Measurements from ENCODE around the gene NDC80. TPM values are rescaled to one million over a fixed set of nuclear protein-coding genes. Genes with fewer than 3 reads are reported as not detected.

NDC80 gene
- total RNA-seq, 6 experiments from 2014 or later = 0.34 to 1.6 (median 0.55) TPM; not detected in 1

DNA sequence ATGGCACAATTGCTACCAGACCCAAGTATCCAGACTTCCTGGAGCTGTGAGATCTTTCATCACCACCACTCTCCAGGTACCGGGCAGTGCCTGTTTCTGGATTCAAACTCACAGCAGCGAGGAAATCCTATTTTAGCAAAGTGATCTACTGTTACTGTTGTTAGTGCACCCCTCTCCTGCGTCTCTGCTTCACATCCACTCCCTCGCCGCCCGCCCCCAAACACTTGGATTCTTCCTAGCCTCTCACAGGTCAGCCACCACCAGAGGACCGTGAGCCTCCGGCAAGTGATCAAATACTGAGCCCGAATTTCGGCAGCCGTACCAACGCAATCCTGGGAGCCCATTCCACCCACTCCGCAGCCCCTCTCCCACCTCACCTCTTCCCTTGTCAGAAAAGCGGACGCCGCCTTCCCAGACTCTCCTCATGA lies 571 bp upstream of the NDC80 start:
- no peaks in the 10 kb centered on the region for H3K36me3 ChIP-seq
- WGBS (ENCODE audit: insufficient coverage, low coverage, low lambda C conversion rate, missing lambda C conversion rate) = 0% methylated on average over 16 of the region's 16 CpGs
- peak overlapping the region; percentile 65 to 72 (median 68) for H3K4me3 ChIP-seq
- H3K4me1 ChIP-seq = peaks cover 0 to 13% (median 0%) of the 10 kb centered on the region in 4 donors
- ATAC-seq (peak; percentile 88 to 90 (median 89)), DNase-seq (peak; percentile 77 to 79 (median 77))
- no peaks in the 10 kb centered on the region for H3K9me3 ChIP-seq
- intact Hi-C loops (cut with DNase I) = no loop called here
- H3K27ac ChIP-seq = peak overlapping the region; percentile 99
- TF ChIP-seq POLR2A (IDR thresholded peaks at IDR 0.05) = no peak
- TF ChIP-seq, protein P1, sequence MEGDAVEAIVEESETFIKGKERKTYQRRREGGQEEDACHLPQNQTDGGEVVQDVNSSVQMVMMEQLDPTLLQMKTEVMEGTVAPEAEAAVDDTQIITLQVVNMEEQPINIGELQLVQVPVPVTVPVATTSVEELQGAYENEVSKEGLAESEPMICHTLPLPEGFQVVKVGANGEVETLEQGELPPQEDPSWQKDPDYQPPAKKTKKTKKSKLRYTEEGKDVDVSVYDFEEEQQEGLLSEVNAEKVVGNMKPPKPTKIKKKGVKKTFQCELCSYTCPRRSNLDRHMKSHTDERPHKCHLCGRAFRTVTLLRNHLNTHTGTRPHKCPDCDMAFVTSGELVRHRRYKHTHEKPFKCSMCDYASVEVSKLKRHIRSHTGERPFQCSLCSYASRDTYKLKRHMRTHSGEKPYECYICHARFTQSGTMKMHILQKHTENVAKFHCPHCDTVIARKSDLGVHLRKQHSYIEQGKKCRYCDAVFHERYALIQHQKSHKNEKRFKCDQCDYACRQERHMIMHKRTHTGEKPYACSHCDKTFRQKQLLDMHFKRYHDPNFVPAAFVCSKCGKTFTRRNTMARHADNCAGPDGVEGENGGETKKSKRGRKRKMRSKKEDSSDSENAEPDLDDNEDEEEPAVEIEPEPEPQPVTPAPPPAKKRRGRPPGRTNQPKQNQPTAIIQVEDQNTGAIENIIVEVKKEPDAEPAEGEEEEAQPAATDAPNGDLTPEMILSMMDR (IDR thresholded peaks at IDR 0.05) = no peak
- H3K27me3 ChIP-seq = no peaks in the 10 kb centered on the region

DNA sequence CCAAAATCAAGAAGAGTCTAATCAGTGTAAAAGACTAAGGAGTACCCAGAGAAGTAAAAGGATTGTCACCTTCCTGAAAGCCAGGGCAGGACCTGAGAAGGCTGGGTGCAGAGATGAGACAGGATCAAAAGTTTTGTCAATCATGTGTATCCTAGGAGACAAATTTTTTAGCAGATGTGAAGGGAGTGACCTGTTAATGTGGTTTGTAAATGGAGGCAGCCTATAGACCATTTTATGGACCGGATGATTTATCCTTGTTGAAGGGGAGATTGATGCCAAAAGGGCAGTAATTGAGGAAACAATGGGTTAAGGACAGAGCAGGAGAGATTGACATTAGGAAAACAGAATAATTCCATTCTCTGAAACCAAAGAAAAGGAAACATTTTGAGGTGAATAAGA lies 813 bp downstream of the NDC80 start:
- Histone ChIP-seq H3K4me3 (no peak overlapping the region), H3K27ac (no peak overlapping the region), H3K27me3 (no peaks in the 10 kb centered on the region), H3K4me1 (peaks cover 0 to 13% (median 0%) of the 10 kb centered on the region in 4 donors), H3K36me3 (no peaks in the 10 kb centered on the region), H3K9me3 (no peaks in the 10 kb centered on the region)
- 13% methylated on average over 1 of the region's 1 CpG for WGBS (ENCODE audit: insufficient coverage, low coverage, low lambda C conversion rate, missing lambda C conversion rate)
- TF ChIP-seq, protein P1 (IDR thresholded peaks at IDR 0.05) = no peak
- no peak for TF ChIP-seq POLR2A (IDR thresholded peaks at IDR 0.05)
- intact Hi-C loops (cut with DNase I) = no loop called here
- no peak for ATAC-seq
- DNase-seq = no peak

DNA sequence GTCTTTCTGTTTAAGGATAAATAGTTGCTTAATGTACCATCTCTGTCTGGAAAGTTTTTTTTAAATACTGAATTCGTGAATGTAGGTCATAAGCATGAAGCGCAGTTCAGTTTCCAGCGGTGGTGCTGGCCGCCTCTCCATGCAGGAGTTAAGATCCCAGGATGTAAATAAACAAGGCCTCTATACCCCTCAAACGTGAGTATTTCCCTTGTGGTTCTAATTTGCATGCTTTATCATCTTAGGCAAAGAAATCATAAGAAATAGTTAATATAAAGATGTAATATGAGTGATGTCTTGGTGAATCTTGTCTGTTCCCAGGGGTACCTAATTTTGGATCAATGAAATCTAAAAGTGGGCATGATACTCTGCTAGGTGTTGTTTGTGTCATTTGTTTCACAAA lies 1.5 kb downstream of the NDC80 start:
- ATAC-seq (no peak), DNase-seq (no peak)
- Histone ChIP-seq H3K27me3 (no peaks in the 10 kb centered on the region), H3K9me3 (no peaks in the 10 kb centered on the region), H3K4me3 (no peak overlapping the region), H3K27ac (no peak overlapping the region), H3K36me3 (no peaks in the 10 kb centered on the region), H3K4me1 (peaks cover 0 to 13% (median 0%) of the 10 kb centered on the region in 4 donors)
- intact Hi-C loops (cut with DNase I) = no loop called here
- WGBS (ENCODE audit: insufficient coverage, low coverage, low lambda C conversion rate, missing lambda C conversion rate) = 37% methylated on average over 5 of the region's 5 CpGs
- TF ChIP-seq, protein P1 (IDR thresholded peaks at IDR 0.05) = no peak
- no peak for TF ChIP-seq POLR2A (IDR thresholded peaks at IDR 0.05)

DNA sequence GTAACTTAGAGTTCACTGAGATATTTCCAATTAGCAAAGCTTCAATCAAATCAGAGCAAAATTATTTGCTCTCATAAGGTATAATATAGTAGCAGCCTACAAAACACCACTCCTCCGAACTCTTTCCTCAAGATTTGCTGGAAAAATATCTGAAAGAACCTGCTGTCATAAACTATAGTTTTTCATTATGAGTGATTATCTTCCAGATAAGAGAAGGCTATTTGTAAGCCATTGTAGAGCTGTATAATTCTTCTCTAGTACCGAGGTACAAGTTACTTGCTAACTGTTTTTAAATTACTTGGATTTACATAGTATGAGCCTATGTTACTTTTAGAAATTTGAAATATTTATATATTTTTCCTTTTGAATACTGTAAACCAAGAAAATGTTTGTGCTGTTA lies 2.1 kb downstream of the NDC80 start:
- WGBS (ENCODE audit: insufficient coverage, low coverage, low lambda C conversion rate, missing lambda C conversion rate) = 70% methylated on average over 2 of the region's 2 CpGs
- no peak for TF ChIP-seq POLR2A (IDR thresholded peaks at IDR 0.05)
- TF ChIP-seq, protein P1 (IDR thresholded peaks at IDR 0.05) = no peak
- peaks cover 0 to 13% (median 0%) of the 10 kb centered on the region in 4 donors for H3K4me1 ChIP-seq
- H3K27ac ChIP-seq = no peak overlapping the region
- no peak for DNase-seq
- ATAC-seq = no peak
- H3K27me3 ChIP-seq = no peaks in the 10 kb centered on the region
- intact Hi-C loops (cut with DNase I) = no loop called here
- H3K4me3 ChIP-seq = no peak overlapping the region
- no peaks in the 10 kb centered on the region for H3K9me3 ChIP-seq
- H3K36me3 ChIP-seq = no peaks in the 10 kb centered on the region

DNA sequence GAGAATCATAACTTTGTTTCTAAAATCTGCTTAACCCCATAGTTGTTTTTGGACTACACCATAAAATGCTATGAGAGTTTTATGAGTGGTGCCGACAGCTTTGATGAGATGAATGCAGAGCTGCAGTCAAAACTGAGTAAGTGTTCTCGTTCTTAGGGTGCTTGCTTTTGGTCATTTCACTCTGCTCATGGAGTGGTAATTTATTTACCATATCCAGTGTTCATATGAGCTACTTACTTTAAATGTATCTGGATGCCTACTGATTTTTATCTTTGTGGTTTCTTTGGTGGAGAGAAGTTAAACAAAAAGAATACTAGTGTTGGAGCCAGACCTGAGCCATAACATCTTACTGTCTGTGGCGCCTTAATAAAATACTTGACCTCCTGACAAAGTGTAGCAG lies 16.4 kb downstream of the NDC80 start:
- TF ChIP-seq POLR2A (IDR thresholded peaks at IDR 0.05) = no peak
- TF ChIP-seq, protein P1 (IDR thresholded peaks at IDR 0.05) = no peak
- Histone ChIP-seq H3K9me3 (no peaks in the 10 kb centered on the region), H3K4me3 (no peak overlapping the region), H3K27ac (no peak overlapping the region), H3K4me1 (no peaks in the 10 kb centered on the region), H3K36me3 (no peaks in the 10 kb centered on the region), H3K27me3 (no peaks in the 10 kb centered on the region)
- 100% methylated on average over 3 of the region's 3 CpGs for WGBS (ENCODE audit: insufficient coverage, low coverage, low lambda C conversion rate, missing lambda C conversion rate)
- DNase-seq = no peak
- intact Hi-C loops (cut with DNase I) = no loop called here
- no peak for ATAC-seq

Measured in right lobe of liver (tissue), 6 donors.